Heart right ventricle (tissue), 16 donors: ENCODE data around the gene OR5L1. TPM values are rescaled to one million over a fixed set of nuclear protein-coding genes. Genes with fewer than 3 reads are reported as not detected.

Source experiments
- ATAC-seq, 8 donors: fragments of 200-7000 bp; cut with Tn5 transposase; one replicate each; pipeline ENCODE4 v1.9.1; 2020; ENCODE audit warnings: mild to moderate bottlenecking in 8 of 8, moderate library complexity in 8 of 8, moderate number of reproducible peaks in 1 of 8
- DNase-seq, 2 donors: peaks; one replicate each; pipeline ENCODE4 v3.0.0-alpha.2; 2020
- H3K27ac ChIP-seq, 10 donors: fragments of 200-600 bp; sonication (generic) in 2 of 10; one replicate each; pipeline versions ENCODE4 v1.5.0 to v1.8.0; 2020 to 2022; ENCODE audit warnings: mild to moderate bottlenecking in 3 of 10
- H3K27me3 ChIP-seq, 7 donors: fragments of 200-600 bp; one replicate each; pipeline ENCODE4 v1.8.0; 2021 to 2022; ENCODE audit warnings: mild to moderate bottlenecking in 2 of 7
- H3K36me3 ChIP-seq, 9 donors: fragments of 200-600 bp; sonication (generic) in 1 of 9; one replicate each; pipeline versions ENCODE4 v1.5.0 to v1.8.0; 2020 to 2022; ENCODE audit warnings: mild to moderate bottlenecking in 2 of 9
- H3K4me1 ChIP-seq, 9 donors: fragments of 200-600 bp; sonication (generic) in 1 of 9; one replicate each; pipeline versions ENCODE4 v1.5.0 to v1.8.0; 2020 to 2022; ENCODE audit warnings: mild to moderate bottlenecking in 4 of 9
- H3K4me3 ChIP-seq, 10 donors: fragments of 200-600 bp; sonication (generic) in 2 of 10; one replicate each; pipeline versions ENCODE4 v1.5.0 to v1.8.0; 2020 to 2022; ENCODE audit warnings: mild to moderate bottlenecking in 7 of 10, moderate library complexity in 2 of 10
- H3K9me3 ChIP-seq, 11 donors: fragments of 200-600 bp in 10 of 11; sonication (generic) in 2 of 11; one replicate each; pipeline versions ENCODE4 v1.5.0 to v1.8.0; 2013 to 2022; ENCODE audit warnings: mild to moderate bottlenecking in 2 of 11, control low read depth in 1 of 11, moderate library complexity in 1 of 11
- CTCF ChIP-seq, 9 donors: fragments of 200-600 bp; sonication (generic) in 2 of 9; IDR thresholded peaks; one replicate each; pipeline versions ENCODE4 v1.5.0 to v1.8.0; 2021 to 2022; ENCODE audit warnings: antibody characterized with exemption in 9 of 9, mild to moderate bottlenecking in 5 of 9, moderate library complexity in 1 of 9
- WGBS, 2 donors: extraction: QIAGEN DNeasy Blood & Tissue Kit; methylation state at CpG; one replicate each; pipeline ENCODE4 v1.1.7; 2013; ENCODE audit warnings: inconsistent platforms in 1 of 2; 5-methylcytosine and 5-hydroxymethylcytosine counted together
- intact Hi-C, 10 donors: fragments of 100-400 bp; cut with DNase I; formaldehyde crosslinking; loops; one replicate each; pipeline versions ENCODE4 v1.11.1 to v1.14.2; 2022
- polyA plus RNA-seq, 2 donors: library from polyadenylated mRNA; stranded (reverse); fragments of 200-250 nt; gene quantifications; one replicate each; pipeline ENCODE4 v1.2.3, GENCODE V29; 2013
- total RNA-seq, 10 donors: library from RNA; stranded (reverse); fragmentation: NEBNext Ultra II Directional in 3 of 10; extraction: Animal tissue kit (Norgen Biotek cat#: 25700) in 3 of 10; gene quantifications; one replicate each; pipeline versions ENCODE4 v1.2.1 to v1.2.4, GENCODE V29; 2021 to 2023
- donor health status: Arrhythmogenic right ventricular cardiomyopathy.
- donor health status: ischemic (EF 13 %, LVEDD 7.1; RV severe dilation, severe dysfunction).
- donor health status: healthy with polysubstance abuse.
- donor health status: DM: no; HTN: yes; CAD: no.
- donor health status: DM: no; HTN: no; CAD: no.
- donor health status: ischemic (EF 25% LVEDD 6.9; RV normal size, moderate dysfunction).
- donor health status: ischemic (EF 25% LVEDD 5.7; RV mildly dilated, moderate dysfunction).
- donor health status: healthy.
- donor health status: DM: yes; HTN: yes; CAD: no.
- donor health status: Ischemic cardiomyopathy.
- donor health status: ischemic (EF 35%, LVEDD 5.7; RV mildly dilated, moderate dysfunction).
- donor health status: nonischemic (EF 11% LVEDD 7.7; RV severe dilation, severe dysfunction).
- donor health status: DM: yes; HTN: yes; CAD: no.
- donor health status: PGD.
- donor health status: ischemic (EF 29% LVEDD 5.4; RV normal size, mild dysfunction).
- donor health status: nonischemic (EF 23%, LVEDD 6.1; RV moderate dilation, normal function).

Gene OR5L1
- total and polyA plus RNA-seq, 12 donors, result not detected

- Histone ChIP-seq H3K27ac (no peak within 1 kb of the TSS), H3K4me3 (no peak within 1 kb of the TSS), H3K36me3 (no peaks in the 10 kb centered on the region), H3K27me3 (no peaks in the 10 kb centered on the region), H3K4me1 (no peaks in the 10 kb centered on the region), H3K9me3 (peaks cover 0 to 12% (median 0%) of the 10 kb centered on the region in 11 donors)
- DNase-seq, result no peak
- intact Hi-C loops, result no loop called here
- no peak for ATAC-seq
- no peak for TF ChIP-seq CTCF (IDR thresholded peaks at IDR 0.05)
These were observed 15.9 kb upstream of the OR5L1 start, which contains the start of gene OR5D14 for GRCh38 chr11:55795256-55795655. TSS of gene OR5D14 (plus strand) at chr11:55795556. CDS start at chr11:55795556, 0 bp downstream.

- no peaks in the 10 kb centered on the region for H3K27me3 ChIP-seq
- ATAC-seq, result no peak
- no peak overlapping the region for H3K4me3 ChIP-seq
- intact Hi-C loops, result no loop called here
- H3K4me1 ChIP-seq, result no peaks in the 10 kb centered on the region
- peaks cover 0 to 55% (median 7%) of the 10 kb centered on the region in 11 donors for H3K9me3 ChIP-seq
- DNase-seq, result no peak
- no peak for TF ChIP-seq CTCF (IDR thresholded peaks at IDR 0.05)
- no peak overlapping the region for H3K27ac ChIP-seq
- no peaks in the 10 kb centered on the region for H3K36me3 ChIP-seq
- 82% methylated on average over 1 of the region's 1 CpG for WGBS, 2 donors
These were observed 4.9 kb upstream of the OR5L1 start for GRCh38 chr11:55806248-55806647.

- Histone ChIP-seq H3K9me3 (peaks cover 0 to 27% (median 0%) of the 10 kb centered on the region in 11 donors), H3K27ac (no peak within 1 kb of the TSS), H3K4me1 (no peaks in the 10 kb centered on the region), H3K4me3 (no peak within 1 kb of the TSS), H3K27me3 (no peaks in the 10 kb centered on the region), H3K36me3 (no peaks in the 10 kb centered on the region)
- ATAC-seq (no peak), DNase-seq (no peak)
- TF ChIP-seq CTCF (IDR thresholded peaks at IDR 0.05), result no peak
- WGBS, 2 donors, result 81 to 84% methylated on average over 5 of the region's 5 CpGs
- intact Hi-C loops, result no loop called here
These were observed 8.2 kb downstream of the OR5L1 start, which contains the start of gene OR5D18 for GRCh38 chr11:55819330-55819729. TSS of gene OR5D18 (plus strand) at chr11:55819630. CDS start at chr11:55819630, 0 bp downstream.

- intact Hi-C loops, result no loop called here
These were observed 15.8 kb downstream of the OR5L1 start, which contains the start of gene OR5L2 for GRCh38 chr11:55826919-55827318. TSS of gene OR5L2 (plus strand) at chr11:55827219. CDS start at chr11:55827219, 0 bp downstream.

More at GRCh38 chr11:55826919-55827318, 15.8 kb downstream of the OR5L1 start, which contains the start of gene OR5L2:
- H3K36me3 ChIP-seq, result no peaks in the 10 kb centered on the region
- no peak within 1 kb of the TSS for H3K4me3 ChIP-seq
- no peaks in the 10 kb centered on the region for H3K4me1 ChIP-seq
- no peak for TF ChIP-seq CTCF (IDR thresholded peaks at IDR 0.05)
- H3K27ac ChIP-seq, result no peak within 1 kb of the TSS
- no peaks in the 10 kb centered on the region for H3K27me3 ChIP-seq
- no peak for ATAC-seq
- peaks cover 0 to 10% (median 0%) of the 10 kb centered on the region in 11 donors for H3K9me3 ChIP-seq
- DNase-seq, result no peak
